ENCODE measurements around the gene ZP1. TPM values are rescaled to one million over a fixed set of nuclear protein-coding genes. Genes with fewer than 3 reads are reported as not detected.

Gene ZP1
- total RNA-seq, 6 donors from 2014 or later = not detected

DNA sequence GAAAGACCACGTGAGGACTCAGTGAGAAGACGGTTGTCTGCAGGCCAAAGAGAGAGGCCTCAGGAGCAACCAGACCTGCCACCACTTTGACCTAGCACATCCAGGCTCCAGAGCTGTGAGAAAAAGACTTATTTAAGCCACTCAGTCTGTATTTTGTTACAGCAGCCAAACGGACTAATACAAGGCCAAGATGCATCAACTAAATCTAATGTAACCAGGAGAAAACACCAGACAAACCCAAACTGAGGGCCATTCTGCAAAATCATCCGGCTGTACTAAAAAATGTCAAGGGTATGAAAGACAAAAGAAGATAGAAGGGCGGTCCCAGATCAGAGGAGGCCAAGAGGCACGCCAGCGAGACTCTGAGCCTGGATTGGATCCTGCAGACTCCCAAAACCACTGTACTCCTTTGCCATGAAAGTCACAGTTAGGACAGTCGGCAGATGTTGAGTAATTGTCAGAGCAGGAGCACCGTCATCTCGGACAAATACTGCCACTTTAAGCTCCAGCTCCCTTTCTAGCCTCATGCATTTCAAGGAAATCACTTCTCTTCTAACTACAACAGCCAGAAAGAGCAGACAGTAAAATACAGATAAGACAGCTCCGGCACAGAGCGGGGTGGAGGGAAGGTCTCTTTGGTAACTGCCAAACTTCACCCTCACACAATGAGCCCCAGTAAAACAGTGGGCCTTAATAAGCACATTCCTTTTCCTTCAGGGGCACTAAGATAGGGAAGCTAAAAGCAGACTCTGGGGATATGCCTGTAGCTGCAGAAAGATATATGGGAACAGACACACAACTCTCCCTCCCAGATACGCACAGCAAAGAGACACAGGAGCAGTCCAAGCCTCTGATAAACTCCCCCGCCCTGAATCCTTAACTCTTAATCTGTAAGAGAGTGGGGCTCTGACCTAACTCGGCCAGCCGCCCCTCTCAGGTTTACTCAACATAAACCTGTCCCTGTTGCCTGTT, 3.5 kb upstream of the ZP1 start:
- TF ChIP-seq POLR2A (IDR thresholded peaks at IDR 0.05) (no peak), POLR2AphosphoS5 (IDR thresholded peaks at IDR 0.05) (no peak), EP300 (IDR thresholded peaks at IDR 0.05) (no peak)
- TF ChIP-seq, protein P1, sequence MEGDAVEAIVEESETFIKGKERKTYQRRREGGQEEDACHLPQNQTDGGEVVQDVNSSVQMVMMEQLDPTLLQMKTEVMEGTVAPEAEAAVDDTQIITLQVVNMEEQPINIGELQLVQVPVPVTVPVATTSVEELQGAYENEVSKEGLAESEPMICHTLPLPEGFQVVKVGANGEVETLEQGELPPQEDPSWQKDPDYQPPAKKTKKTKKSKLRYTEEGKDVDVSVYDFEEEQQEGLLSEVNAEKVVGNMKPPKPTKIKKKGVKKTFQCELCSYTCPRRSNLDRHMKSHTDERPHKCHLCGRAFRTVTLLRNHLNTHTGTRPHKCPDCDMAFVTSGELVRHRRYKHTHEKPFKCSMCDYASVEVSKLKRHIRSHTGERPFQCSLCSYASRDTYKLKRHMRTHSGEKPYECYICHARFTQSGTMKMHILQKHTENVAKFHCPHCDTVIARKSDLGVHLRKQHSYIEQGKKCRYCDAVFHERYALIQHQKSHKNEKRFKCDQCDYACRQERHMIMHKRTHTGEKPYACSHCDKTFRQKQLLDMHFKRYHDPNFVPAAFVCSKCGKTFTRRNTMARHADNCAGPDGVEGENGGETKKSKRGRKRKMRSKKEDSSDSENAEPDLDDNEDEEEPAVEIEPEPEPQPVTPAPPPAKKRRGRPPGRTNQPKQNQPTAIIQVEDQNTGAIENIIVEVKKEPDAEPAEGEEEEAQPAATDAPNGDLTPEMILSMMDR (IDR thresholded peaks at IDR 0.05) = no peak
- Histone ChIP-seq H3K27me3 (no peaks in the 10 kb centered on the region), H3K4me1 (no peaks in the 10 kb centered on the region), H3K4me3 (no peak overlapping the region), H3K27ac (no peak overlapping the region), H3K36me3 (no peaks in the 10 kb centered on the region), H3K9me3 (no peaks in the 10 kb centered on the region)
- ATAC-seq (ENCODE audit: low FRiP score in 2 of 2) (peak in 1 of 2 donors; percentile 45), DNase-seq (peak in 1 of 2 donors; percentile 10)
- WGBS, 2 donors = 78 to 81% methylated on average over 16 of the region's 16 CpGs

DNA sequence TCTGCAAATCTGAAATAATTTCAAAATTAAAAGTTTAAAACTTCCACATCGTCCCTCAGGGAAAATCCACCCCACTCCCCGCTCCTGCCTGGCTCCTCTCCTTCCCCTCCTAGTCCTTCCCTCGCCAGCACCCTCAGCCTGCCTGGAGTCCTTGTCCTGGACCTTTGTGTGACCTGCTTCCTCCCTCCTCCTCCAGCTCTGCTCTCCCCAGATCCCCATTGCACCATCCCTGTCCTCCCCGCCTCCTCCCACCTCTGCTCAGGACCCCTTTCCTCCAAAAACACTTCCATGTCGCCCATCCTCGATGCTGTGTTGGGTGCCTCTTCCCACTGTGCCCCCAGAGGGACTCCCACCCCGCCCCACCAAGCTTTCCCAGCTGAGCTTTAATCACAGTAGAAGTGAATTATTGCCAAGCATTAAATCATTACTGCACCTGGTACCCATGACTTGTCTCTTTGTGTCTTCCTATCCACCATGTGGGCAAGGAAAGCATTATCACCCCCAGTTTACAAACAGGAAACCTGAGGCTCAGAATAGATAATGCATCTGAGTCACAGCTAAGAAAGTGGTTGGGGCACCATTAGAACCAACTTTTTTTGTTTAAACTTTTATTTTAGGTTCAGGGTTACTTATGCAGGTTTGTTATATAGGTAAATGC, 2.4 kb upstream of the ZP1 start:
- H3K9me3 ChIP-seq = no peaks in the 10 kb centered on the region
- H3K4me1 ChIP-seq = no peaks in the 10 kb centered on the region
- DNase-seq (peak in 1 of 2 donors; percentile 10), ATAC-seq (ENCODE audit: low FRiP score in 2 of 2) (no peak)
- 76 to 79% methylated on average over 7 of the region's 7 CpGs for WGBS, 2 donors
- no peaks in the 10 kb centered on the region for H3K27me3 ChIP-seq
- H3K27ac ChIP-seq = no peak overlapping the region
- no peak overlapping the region for H3K4me3 ChIP-seq
- no peaks in the 10 kb centered on the region for H3K36me3 ChIP-seq
- TF ChIP-seq EP300 (IDR thresholded peaks at IDR 0.05) = no peak
- TF ChIP-seq POLR2AphosphoS5 (IDR thresholded peaks at IDR 0.05) = no peak
- TF ChIP-seq POLR2A (IDR thresholded peaks at IDR 0.05) = no peak
- TF ChIP-seq, protein P1 (IDR thresholded peaks at IDR 0.05) = no peak

DNA sequence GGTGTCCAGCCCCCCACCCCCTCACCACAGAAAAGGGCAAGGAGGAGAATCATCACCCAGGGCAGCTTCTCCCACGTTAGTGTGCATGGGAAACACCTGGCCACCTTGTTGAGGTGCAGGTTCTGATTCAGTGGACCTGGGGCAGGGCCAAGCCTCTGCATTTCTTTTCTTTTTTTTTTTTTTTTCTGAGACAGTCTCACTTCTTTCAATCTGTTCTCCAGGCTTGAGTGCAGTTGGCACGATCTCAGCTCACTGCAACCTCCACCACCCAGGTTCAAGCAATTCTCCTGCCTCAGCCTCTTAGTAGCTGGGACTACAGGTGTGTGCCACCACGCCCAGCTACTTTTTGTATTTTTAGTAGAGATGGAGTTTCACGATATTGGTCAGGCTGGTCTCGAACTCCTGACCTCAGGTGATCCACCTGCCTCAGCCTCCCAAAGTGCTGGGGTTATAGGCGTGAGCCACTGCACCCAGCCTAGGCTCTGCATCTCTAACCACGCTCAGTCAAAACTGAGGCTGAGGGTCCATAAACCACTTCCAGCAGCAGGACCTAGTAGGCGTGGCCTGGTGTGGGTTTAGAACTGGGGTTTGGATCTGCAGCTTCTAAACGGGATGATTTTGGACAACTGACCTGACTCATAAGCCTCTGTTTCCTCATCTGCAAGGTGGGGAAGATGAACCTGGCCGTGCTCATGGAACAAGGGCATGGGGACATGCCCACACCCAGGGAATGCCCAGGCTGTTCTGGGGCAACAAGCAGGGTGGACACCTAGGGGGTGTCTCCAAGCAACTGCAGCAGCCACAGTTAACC, 734 bp downstream of the ZP1 start:
- no peak for TF ChIP-seq POLR2AphosphoS5 (IDR thresholded peaks at IDR 0.05)
- TF ChIP-seq, protein P1 (IDR thresholded peaks at IDR 0.05) = no peak
- TF ChIP-seq EP300 (IDR thresholded peaks at IDR 0.05) = no peak
- peak in 1 of 2 donors; percentile 0 for DNase-seq
- no peak for ATAC-seq (ENCODE audit: low FRiP score in 2 of 2)
- WGBS, 2 donors = 79 to 90% methylated on average over 7 to 10 of the region's 10 CpGs
- Histone ChIP-seq H3K27me3 (no peaks in the 10 kb centered on the region), H3K27ac (no peak overlapping the region), H3K9me3 (no peaks in the 10 kb centered on the region), H3K4me3 (no peak overlapping the region), H3K36me3 (no peaks in the 10 kb centered on the region), H3K4me1 (peaks cover 0 to 18% (median 9%) of the 10 kb centered on the region in 4 donors)

DNA sequence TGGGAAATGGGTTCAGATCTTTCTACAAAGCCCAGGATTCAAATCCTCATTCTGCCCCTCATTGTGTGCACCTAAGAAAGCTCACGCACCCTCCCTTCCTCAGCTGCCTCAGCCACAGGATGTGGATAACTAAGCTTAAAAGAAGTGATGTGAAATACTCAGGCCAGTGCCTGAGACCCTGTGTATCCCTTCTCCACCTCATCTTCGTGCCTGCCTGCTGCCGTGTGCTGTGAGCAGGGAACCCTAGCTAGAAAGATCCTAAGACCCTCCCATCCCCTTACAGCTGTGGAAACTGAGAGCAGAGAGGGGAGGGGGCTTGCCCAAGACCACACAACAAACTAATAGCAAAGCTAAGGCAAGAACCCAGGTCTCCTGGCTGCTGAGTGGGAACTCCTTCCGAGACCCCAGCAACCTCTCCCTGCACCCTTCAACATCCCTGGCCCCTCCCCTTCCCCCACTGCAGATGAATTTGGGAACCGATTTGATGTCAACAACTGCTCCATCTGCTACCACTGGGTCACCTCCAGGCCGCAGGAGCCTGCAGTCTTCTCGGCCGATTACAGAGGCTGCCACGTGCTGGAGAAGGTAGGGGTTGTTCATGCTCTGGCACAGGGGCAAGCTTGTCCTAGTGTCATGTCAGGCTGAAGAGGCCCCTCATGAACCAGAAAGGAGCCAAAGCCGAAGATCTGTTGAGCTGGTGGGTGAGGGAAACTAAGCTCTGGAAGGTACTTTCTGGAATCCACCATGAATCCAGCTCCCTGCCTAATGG, 1.5 kb downstream of the ZP1 start:
- Histone ChIP-seq H3K4me1 (peaks cover 0 to 22% (median 9%) of the 10 kb centered on the region in 4 donors), H3K36me3 (no peaks in the 10 kb centered on the region), H3K4me3 (no peak overlapping the region), H3K9me3 (no peaks in the 10 kb centered on the region), H3K27me3 (no peaks in the 10 kb centered on the region), H3K27ac (no peak overlapping the region)
- ATAC-seq (ENCODE audit: low FRiP score in 2 of 2) = no peak
- TF ChIP-seq, protein P1 (IDR thresholded peaks at IDR 0.05) = no peak
- no peak for TF ChIP-seq POLR2A (IDR thresholded peaks at IDR 0.05)
- no peak for TF ChIP-seq EP300 (IDR thresholded peaks at IDR 0.05)
- no peak for TF ChIP-seq POLR2AphosphoS5 (IDR thresholded peaks at IDR 0.05)
- 85 to 88% methylated on average over 7 to 10 of the region's 10 CpGs for WGBS, 2 donors
- DNase-seq = peak in 1 of 2 donors; percentile 8

Measured in upper lobe of left lung (tissue), 6 donors.